Measurements from ENCODE around the gene AGBL4.

Gene AGBL4

DNA sequence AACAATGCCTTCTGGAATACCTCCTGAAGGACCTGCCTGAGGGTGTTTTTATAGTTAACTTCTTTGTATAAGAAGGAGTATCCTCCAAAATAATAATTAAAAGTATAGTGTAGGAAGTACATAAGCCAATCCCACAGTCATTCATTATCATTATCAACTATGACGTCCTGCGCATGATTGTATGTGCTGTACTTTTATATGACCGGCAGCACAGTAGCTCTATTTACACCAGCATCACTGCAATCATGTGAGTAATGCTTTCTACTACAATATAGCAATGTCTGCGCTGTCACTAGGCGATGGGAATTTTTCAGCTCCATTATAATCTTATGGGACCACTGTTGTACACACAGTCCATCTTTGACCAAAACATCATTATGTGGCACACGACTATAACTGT is 1319.0 kb downstream of the AGBL4 start:
- ChIA-PET CTCF (interaction anchor here (0.8 kb wide), 1 partner anchor 371 kb away, joined by 3 read pairs; no protein-coding TSS in a partner anchor), POLR2A (ENCODE audit: low non-redundant PET) (no interaction called here)
- H3K27ac ChIP-seq, result no peak overlapping the region
- TF ChIP-seq, protein P1, sequence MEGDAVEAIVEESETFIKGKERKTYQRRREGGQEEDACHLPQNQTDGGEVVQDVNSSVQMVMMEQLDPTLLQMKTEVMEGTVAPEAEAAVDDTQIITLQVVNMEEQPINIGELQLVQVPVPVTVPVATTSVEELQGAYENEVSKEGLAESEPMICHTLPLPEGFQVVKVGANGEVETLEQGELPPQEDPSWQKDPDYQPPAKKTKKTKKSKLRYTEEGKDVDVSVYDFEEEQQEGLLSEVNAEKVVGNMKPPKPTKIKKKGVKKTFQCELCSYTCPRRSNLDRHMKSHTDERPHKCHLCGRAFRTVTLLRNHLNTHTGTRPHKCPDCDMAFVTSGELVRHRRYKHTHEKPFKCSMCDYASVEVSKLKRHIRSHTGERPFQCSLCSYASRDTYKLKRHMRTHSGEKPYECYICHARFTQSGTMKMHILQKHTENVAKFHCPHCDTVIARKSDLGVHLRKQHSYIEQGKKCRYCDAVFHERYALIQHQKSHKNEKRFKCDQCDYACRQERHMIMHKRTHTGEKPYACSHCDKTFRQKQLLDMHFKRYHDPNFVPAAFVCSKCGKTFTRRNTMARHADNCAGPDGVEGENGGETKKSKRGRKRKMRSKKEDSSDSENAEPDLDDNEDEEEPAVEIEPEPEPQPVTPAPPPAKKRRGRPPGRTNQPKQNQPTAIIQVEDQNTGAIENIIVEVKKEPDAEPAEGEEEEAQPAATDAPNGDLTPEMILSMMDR (conservative IDR thresholded peaks at IDR 0.05; ENCODE audit: low read depth), result no peak
- DNase-seq (ENCODE audit: low spot score), result no peak

DNA sequence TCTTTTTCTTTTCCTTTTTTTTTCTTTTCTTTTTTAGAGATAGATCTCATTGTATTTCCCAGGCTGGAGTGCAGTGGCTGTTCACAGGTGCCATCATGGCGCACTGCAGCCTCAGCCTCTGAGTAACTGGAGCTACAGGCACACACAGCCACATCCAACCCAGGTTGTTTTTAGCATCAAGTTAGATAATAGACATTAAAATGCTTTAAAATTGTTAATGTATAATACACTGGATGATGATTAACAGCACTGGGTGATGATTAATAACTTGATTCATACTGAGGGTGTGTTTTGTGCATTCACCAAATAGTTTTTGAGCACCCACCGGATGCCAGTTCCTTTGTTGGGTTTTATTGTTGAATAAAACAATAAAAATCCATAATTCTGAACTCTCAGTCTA is 1322.3 kb downstream of the AGBL4 start:
- peak; percentile 12 for DNase-seq (ENCODE audit: low spot score)
- no peak overlapping the region for H3K27ac ChIP-seq
- POLR2A ChIA-PET (ENCODE audit: low non-redundant PET), result no interaction called here
- TF ChIP-seq, protein P1 (conservative IDR thresholded peaks at IDR 0.05; ENCODE audit: low read depth), result no peak
- CTCF ChIA-PET, result no interaction called here

DNA sequence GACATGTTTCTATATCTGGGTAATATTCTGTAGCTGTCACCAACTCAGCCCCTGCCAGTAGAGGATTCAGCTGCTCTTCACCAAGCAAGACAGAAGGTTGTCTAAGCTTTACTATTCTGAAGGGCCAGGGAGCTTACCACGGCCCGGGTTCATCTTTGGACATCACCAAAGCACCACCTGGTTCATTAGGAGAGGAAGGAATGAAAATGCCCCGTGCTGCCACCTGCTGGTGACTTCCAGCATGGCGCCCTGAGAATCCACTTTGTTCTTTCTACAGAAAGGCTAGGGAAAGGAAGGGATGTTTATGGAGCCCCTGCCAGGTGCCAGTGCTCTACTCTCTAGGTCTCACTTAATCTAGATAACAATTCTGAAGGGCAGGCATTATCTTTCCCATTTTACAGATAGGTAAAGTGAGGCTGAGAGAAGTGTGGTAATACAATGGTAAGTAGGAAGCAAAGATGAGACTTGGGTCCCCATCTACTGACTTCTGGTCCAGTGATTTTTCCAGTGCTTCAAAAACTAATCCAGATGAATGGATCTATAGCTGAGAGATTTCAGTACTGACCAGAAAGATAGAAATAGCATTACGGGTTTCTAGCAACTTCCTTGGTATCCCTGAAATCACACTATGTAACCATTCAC is 1326.6 kb downstream of the AGBL4 start:
- POLR2A ChIA-PET (ENCODE audit: low non-redundant PET), result no interaction called here
- CTCF ChIA-PET, result interaction anchor here (0.6 to 1.3 kb wide), 5 partner anchors 19 to 124 kb away, joined by 3 to 6 read pairs (median 3); no protein-coding TSS in a partner anchor
- peak; percentile 30 for DNase-seq (ENCODE audit: low spot score)
- TF ChIP-seq, protein P1 (conservative IDR thresholded peaks at IDR 0.05; ENCODE audit: low read depth), result peak; percentile 70
- H3K27ac ChIP-seq, result no peak overlapping the region

DNA sequence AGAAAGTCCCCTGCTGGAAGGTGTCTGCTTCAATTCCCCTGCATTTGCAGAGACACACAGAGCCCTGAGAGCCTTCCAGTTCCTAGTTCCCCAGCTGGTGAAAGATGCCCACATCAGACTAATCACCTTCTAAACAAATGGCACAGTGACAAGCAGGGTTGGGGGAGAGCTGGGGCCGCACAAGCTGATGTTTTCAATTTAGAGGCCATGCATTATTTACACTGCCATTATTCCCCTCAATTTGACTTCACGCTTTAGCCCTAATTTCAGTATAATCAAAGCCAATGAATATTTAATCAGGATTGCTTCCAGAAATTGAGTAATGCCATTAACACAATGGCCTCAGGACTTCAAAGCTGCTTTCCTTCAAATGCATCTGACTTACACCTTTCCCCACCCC is 1328.6 kb downstream of the AGBL4 start:
- no peak overlapping the region for H3K27ac ChIP-seq
- ChIA-PET CTCF (interaction anchor here (0.8 to 1.2 kb wide), 2 partner anchors 197 to 1653 kb away, joined by 3 read pairs; no protein-coding TSS in a partner anchor), POLR2A (ENCODE audit: low non-redundant PET) (interaction anchor here (0.6 kb wide), 1 partner anchor 24 kb away, joined by 5 read pairs; no protein-coding TSS in a partner anchor)
- no peak for DNase-seq (ENCODE audit: low spot score)
- TF ChIP-seq, protein P1 (conservative IDR thresholded peaks at IDR 0.05; ENCODE audit: low read depth), result no peak

DNA sequence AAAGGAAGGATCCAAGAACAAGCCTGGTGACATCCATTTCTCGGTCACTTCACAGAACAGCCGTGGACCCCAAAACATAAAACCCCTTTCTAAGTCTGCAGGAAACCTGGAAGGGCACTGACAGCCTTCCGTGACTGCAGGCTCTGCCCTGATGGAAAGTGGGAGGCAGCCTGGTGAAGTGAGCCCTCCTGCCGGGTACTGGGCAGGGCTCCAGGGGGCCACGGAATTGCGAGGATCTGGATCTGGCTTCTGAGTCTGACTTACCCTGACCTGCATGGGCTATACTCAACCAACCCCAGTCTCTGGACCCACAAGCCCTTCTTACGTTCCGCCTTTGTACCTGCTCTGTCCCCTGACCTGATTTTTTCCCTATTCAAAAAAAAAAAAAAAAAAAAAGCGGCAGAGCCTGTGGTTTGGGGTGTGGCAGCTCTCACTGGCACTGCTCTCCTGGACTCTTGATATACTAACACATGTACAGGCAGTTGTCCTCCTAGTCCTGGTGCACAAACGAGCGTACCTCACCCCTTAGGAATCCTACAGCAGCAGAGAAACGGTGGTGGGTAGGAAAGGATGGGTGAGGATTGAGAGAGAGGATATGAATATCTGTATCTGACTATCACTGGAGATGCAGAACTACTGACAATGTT is 1330.0 kb downstream of the AGBL4 start:
- TF ChIP-seq, protein P1 (conservative IDR thresholded peaks at IDR 0.05; ENCODE audit: low read depth), result no peak
- CTCF ChIA-PET, result interaction anchor here (0.6 kb wide), 2 partner anchors 13 to 16 kb away, joined by 3 read pairs; no protein-coding TSS in a partner anchor
- no peak for DNase-seq (ENCODE audit: low spot score)
- POLR2A ChIA-PET (ENCODE audit: low non-redundant PET), result no interaction called here
- H3K27ac ChIP-seq, result no peak overlapping the region

DNA sequence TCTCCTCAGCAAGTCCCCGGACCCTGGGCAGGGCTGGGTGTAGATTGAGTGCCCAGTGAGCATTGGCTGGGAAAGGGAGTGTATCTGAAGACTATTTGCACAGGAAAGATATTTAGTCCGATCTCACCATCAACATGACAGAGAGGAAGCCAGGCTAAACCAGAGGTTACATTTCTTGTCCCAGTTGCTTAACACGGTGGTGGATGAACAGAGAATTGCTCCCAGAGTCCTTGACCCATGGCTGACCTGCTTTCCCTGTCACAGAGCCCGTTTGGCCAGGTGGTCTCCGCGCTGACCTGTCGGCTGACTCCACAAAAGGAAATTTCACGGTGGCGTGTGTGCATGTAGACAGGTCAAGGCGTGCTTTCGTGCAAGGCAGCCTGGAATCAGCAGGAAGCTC is 1330.6 kb downstream of the AGBL4 start:
- no peak overlapping the region for H3K27ac ChIP-seq
- CTCF ChIA-PET, result interaction anchor here (0.6 to 1.0 kb wide), 2 partner anchors 10 to 15 kb away, joined by 3 read pairs; no protein-coding TSS in a partner anchor
- DNase-seq (ENCODE audit: low spot score), result no peak
- TF ChIP-seq, protein P1 (conservative IDR thresholded peaks at IDR 0.05; ENCODE audit: low read depth), result no peak
- POLR2A ChIA-PET (ENCODE audit: low non-redundant PET), result no interaction called here

Measured in RWPE1 (cell line).